HG03520 (cell line): ENCODE data around the gene SIGLEC9.

Source experiments
- ATAC-seq: cut with Tn5 transposase; IDR thresholded peaks from one replicate; pipeline ENCODE4 v1.9.1; 2021; ENCODE audit warnings: mild to moderate bottlenecking, moderate library complexity; ENCODE audit not compliant: unreplicated experiment

The SIGLEC9 gene

DNA sequence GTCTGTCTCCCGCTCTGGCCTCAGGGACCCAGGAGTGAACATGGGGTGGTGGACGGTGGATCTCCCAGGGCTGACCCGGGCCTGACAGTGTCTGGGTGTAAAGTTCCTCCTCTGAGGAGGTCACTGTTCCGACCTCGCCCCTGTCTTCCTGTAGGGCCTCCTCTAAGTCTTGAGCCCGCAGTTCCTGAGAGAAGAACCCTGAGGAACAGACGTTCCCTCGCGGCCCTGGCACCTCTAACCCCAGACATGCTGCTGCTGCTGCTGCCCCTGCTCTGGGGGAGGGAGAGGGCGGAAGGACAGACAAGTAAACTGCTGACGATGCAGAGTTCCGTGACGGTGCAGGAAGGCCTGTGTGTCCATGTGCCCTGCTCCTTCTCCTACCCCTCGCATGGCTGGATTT lies at the start of gene SIGLEC9:
TSS of gene SIGLEC9 (plus strand) at position 178 of the 400 bp plus-strand sequence. CDS start at position 247, 69 bp downstream.
- ATAC-seq: no peak

DNA sequence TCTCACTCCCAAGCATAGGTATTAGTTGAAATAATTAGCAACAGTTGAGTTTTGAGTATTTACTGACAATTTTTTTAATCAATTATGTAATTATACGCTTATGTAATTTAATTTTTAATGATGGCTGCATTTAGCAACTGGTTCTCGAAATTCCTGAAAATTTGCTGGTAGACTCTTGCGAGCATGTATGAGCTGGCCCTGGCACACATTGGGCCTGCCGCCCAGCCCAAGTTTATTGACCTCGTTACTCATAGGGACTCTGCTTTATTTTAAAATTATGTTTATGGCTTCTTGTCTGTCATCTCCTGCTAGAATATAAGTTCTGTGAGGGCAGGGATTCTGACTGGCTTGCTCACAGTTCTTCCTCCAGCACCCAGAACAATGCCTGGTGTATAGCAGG lies 48.7 kb upstream of the SIGLEC9 start:
- ATAC-seq: no peak

DNA sequence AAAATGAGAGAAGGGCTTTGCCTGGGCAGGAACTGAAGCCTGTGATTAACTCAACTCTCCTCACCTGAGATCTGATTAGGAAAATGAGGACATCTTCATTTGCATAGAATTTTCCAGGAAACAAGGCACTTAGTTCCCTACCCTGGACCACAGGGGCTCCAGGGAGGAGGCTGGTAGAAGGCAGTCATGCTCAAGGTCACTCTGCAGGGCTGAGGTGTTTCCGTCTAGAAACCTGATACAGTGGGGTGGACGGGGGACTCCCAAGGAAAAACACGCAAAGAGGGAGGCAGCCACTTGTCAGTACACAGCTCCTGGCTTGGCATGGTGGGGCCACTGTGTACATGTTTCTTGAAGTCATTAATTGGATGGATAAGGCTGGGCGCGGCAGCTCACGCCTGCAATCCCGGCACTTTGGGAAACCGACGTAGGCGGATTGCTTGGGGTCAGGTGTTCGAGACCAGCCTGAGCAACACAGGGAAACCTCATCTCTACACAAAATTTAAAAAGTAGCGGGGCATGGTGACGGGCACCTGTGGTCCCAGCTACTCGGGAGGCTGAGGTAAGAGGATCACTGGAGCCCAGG lies 48.0 kb upstream of the SIGLEC9 start:
- ATAC-seq: no peak

DNA sequence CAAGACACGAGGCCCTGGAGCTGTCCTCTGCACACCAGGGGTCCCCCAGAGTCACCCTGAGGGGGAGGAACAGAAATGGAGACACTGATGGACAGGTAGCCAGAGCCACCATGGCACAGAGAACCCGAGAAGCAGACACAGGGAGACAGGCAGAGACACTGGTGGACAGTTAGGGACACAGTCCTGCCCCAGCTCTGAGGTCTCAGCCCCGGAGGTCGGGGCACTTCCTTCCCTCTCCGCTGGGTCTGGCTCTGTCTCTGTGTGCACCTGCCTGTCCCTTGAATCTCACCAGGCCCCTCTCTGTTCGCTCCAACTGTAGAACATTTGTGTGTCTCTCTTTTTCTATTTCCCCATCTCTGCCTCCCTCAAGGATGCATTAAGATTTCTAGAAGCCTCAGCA lies 46.6 kb upstream of the SIGLEC9 start:
- no peak for ATAC-seq

DNA sequence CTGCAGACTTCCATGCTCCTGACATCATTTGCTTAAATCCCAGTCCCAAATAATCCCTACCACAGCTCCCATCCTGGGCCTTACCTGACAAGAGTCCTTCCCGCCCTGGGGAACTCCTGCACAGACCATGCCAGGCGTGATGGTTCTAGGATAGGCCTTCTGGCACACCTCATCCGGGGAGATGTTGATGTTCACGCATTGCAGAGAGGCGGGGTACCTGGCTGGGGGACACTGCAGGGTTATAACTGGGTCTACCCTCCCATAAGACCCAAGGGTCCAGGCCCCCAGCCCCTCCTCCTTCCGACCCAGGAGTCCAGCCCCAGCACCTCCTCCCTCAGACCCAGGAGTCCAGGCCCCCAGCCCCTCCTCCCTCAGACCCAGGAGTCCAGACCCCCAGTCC lies 46.0 kb upstream of the SIGLEC9 start:
- no peak for ATAC-seq

DNA sequence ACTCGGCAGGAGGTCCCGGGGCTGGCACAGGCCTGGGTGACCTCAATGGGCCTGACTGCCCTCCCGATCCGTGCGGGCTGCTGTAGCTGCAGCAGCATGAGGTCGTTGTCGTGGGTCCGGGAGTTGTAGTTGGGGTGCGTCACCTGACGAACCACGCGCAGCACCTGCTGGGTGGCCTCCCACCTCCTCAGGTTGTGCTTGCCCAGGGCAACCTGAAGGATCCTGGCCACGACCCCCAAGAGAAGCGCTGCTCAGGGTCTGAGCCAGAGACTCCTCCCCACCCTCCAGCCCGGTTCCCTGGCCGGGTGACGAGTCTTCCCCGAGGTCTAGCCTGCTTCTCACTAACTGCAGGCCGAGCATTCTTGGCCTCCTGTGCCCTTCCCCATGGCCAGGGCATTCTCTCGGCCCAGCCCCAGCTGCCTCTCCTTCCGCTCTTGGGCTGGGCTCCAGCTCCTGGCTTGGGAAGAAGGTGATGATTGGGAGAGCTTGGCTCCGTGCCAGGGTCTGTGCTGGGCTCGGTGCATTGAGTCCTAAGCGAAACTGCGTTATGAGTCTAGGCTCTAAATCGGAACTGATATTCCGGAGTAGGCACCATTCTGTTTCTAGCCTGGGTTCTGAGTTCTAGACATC lies 45.1 kb upstream of the SIGLEC9 start:
- ATAC-seq: no peak

DNA sequence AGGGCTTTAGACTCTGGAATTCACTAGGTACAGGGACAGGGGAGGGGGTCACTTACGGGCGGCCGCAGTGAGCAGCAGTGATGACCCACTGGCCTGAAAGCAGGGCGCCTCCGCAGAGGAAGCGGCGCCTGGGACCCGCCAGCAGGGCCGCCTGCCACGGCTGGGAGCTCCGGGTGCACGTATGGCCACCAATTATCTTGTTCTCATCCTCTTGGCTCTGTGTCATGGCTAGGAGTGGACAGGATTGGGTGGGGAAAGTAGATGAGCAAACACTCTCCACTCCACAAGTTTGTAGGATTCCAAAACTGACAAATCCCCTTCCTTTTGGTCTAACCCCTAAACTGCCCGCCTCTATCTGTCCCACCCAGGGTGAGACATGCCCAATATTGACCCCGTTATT lies 43.2 kb upstream of the SIGLEC9 start:
- ATAC-seq: no peak

DNA sequence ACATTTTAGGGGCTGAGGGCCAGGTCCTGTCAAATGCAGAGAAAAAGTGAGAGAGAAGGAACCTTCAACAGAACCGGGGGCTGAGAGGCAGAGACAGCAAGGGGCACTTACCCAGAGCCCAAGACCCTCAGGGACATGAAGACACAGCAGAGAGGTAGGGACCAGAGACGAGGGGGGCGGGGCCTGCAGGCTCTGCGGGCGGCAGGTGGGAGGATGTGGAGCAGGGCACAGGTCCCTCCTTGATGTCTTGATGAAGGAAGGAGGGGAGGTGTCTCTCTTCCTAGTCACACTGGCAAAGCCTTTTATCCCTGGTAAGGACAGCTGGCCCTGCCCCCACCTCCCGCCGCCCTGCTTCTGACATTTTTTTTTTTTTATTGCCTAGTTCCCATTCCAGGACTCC lies 42.1 kb upstream of the SIGLEC9 start, which contains the start of gene KLK14:
TSS of gene KLK14 (minus strand) at position 277 of the 400 bp plus-strand sequence. CDS start at position 4, 273 bp downstream.
- ATAC-seq: no peak

DNA sequence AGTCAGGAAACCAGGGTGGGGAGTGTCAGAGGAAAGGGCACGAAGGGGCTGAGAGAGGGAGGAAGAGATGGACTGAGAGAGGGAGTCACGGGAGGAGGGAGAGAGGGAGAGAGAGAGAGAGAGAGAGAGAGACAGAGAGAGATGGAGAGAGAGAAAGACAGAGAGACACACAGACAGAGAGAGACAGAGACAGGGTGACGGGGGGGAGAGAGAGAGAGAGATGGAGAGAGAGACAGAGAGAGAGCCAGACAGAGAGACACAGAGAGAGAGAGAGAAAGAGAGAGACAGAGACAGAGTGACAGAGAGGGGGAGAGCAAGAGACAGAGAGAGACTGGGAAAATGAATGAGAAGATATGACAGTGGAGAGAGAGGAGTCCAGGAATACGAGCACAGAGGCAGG lies 41.5 kb upstream of the SIGLEC9 start:
- ATAC-seq: no peak

DNA sequence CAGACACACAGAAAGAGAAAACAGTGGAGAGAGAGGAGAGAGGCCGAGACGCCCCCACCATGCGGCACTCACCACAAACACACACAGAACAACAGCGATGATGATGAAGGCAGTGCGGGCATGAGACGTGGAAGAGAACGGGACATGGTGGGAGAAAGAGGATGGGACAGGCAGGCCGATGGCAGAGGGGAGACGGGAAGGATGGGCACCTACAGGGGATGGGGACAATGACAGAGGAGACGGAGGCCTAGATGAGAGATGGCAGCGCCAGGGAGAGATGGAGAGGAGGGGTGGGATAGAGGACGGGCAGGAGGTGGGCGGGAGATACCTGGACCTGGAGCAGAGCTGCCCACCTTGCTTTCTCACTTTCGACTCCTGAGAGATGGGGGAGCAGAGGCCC lies 40.9 kb upstream of the SIGLEC9 start:
- ATAC-seq: no peak

DNA sequence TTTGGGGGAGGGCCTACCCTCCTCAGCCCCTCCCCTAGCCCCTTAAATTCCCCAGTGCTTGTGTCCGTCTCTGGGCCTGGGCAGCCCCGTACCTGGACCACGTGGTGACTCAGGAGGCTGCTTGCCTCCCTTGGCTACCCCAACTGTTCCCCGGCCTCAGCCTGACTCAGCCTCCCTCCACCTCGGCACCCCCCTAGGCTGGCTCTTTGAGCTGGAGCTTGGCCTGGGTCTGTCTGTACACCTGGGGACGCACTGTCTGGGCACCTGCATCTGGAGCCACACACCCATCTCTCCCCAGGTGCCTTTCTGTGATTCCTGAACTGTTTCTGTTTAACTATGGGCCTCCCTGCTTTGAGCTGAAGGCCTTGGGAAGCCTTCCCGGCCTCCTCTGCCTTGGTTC lies 40.2 kb upstream of the SIGLEC9 start:
- no peak for ATAC-seq

DNA sequence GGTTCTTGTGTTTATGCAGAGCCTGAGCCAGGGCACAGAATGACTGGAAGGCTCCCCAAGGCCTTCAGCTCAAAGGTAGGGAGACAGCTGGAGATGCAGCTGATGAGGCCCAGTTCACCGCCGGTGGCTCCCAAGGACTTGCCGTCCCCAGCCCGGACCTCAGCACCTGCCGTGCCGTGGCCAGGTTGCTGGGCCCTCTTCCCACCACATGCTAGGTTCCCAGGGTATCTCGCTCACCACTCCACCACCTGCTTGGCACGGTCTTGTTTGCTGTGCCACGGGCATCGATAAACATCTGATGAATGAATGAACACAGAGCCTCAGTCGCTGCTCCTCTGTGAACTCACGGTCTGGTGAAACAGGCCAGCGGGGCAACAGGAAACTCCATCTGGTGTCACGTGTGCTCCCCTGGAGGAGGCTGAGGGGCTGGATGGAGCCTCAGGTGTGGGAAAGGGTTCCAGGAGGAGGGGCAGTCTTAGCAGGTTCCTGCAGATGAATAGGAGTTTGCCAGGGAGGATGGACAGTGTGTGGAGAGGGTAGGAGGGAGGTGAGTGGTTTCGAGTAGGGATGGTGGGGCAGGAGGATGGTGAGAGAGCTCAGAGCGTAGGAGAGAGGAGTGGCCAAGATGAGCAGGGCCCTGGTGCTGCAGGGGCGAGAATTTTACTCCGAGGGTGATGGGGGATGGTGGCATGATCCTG lies 38.4 kb upstream of the SIGLEC9 start:
- ATAC-seq: no peak

DNA sequence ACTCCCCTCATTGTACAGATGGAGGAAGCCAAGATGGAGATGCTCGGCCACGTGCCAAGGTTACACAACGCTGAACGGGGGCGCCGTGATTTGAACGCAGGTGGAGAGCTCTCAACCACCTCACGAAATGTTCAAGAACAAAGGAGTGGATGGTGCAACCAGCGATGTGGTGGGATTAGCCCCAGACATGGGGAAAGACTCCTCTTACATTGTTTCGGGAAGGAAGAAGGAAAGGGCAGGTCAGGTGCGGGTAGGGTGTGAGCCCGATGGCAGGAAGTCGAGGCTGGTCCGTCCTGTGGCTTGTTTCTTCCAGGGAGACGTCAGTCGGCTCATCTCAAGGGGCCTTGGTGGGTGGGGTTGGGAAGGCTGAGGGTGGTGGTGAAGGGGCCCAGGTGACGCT lies 34.9 kb upstream of the SIGLEC9 start:
- no peak for ATAC-seq

DNA sequence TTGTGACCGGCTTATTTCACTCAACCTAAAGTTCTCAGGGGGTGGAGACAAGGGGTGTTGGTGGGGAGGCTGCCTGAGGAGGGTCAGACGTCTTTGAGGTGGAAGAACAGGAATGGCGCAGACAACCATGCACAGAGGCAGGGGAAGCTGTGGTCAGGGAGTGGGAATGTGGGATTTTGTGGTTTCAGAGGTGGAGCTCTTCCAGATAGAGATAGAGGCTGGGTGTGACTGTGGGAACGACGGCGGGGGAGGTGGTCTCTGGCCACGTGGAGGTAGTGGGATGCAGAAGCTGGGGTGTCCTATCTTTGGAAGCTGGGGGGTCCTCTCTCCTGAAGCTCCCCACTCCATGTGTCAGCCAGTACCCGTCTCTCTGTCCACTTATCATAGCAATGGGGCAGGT lies 34.2 kb upstream of the SIGLEC9 start:
- ATAC-seq: no peak

DNA sequence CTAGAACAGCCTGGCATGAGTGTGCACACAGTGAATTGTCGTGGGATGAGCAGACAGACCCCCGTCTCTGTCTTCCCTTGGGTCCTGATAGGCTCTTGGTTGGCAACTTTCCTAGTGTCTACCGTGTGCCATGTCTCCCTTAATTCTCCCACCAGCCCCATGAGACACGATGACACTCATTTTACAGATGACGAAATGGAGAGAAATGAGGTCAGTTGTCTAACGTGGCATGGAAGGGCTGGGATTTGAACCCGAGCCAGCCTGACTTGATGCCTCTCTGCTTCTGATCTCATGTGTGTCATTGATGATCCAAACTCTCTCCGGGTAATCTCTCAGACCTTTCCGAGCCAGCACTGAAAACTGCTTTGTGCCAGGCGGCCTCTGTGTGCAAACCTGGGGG lies 33.6 kb upstream of the SIGLEC9 start:
- no peak for ATAC-seq

DNA sequence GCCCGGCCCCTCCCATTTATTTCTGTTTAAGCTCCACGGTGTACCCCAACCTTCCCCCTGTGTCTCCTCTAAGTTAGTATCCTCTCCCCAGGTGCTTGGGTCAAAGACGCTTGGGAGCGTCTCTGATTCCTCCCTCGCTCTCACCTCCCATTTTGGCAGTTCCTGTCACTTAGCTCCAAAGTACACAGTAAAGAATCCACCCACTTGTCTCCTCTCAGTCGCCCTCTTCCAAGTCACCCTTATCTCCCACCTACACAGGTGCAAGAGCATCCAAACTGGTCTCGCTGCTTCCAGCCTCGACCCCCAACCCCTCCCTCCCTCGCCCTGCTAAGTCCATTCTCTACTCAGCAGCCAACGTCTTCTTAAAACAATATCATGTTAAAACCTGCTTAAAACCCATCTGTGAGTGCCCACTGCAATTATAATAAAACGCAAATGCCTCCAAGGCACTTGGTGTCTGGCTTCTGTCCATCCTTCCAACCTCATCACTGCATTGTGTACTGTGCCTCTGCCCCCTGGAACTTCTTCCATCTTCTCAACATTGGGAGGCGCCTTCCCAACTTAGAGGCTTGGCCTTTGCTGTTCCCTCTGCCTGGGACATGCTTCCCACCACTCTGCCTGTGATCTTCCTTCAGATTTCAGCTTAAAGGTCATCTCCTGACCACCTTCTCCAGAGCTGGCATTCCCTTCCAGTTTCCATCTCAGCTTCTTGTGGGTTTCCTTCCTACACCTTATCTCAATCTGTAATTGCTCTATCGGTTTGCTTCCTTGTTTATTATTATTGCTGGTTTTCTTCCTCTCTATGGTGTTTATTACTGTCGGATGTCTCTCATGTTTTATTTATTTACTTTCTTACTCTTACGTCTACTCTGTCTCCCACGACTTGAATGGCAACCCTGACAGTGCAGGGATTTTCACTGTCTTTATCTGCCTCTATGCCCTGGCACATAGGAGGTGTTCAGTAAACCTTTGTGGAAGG lies 32.5 kb upstream of the SIGLEC9 start:
- no peak for ATAC-seq

DNA sequence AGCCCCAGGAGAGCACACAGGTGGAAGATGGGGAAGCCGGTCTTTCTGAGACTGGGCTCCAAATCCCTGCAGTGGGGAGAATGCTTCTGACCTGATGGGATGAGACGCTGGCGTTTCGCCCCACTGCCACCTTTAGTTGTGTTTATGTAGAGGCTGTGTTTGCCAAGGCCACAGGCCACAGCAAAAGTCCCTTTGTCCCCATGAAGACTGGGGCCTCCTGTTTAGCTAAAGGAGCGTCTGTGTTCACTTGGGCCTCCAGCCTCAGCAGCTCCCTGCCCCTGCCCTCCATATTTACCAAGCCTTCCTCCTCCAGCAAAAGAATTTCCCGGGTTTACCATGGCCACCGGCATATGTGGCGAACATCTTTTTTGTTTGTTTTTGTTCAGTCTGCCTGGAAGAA lies 31.6 kb upstream of the SIGLEC9 start:
- ATAC-seq: no peak

DNA sequence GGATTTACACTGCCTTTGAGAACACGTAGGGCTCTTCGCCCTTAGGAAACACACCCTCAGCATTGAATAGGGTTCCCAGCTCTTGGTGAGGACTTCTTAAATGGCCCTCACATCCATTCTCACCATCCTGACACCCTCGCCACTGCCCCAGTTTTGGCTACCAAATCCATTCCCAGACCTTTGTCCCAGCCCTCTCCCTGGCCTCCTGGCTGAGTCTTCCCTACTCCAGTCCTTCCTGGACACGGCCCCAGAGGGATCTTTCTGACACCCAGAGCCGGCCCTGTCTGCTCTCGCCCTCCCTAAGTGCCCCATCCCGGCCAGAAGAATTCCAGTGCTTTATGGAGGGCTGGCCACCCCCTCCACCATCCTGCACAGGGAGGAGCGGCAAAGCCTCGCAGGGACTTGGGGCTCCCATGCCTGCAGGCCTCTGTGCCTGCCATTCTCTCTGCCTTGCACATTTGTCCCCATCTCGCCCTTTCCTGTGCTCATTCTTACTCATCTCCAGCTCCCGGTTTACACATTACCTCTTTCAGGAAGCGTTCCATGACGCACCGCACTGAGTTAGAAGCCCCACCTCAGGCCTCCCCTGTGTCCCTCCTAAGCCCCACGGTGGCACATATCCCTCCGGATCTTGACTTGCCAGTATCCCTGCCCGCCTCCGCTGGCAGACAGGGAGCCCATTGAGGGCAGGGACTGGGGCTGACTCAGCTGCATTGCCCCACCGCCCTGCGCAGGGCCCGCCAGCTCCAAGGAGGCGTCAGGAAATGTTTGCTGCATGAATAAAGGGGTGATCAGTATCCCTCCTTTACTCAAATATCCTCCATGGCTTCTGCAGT lies 31.0 kb upstream of the SIGLEC9 start:
- ATAC-seq: no peak

DNA sequence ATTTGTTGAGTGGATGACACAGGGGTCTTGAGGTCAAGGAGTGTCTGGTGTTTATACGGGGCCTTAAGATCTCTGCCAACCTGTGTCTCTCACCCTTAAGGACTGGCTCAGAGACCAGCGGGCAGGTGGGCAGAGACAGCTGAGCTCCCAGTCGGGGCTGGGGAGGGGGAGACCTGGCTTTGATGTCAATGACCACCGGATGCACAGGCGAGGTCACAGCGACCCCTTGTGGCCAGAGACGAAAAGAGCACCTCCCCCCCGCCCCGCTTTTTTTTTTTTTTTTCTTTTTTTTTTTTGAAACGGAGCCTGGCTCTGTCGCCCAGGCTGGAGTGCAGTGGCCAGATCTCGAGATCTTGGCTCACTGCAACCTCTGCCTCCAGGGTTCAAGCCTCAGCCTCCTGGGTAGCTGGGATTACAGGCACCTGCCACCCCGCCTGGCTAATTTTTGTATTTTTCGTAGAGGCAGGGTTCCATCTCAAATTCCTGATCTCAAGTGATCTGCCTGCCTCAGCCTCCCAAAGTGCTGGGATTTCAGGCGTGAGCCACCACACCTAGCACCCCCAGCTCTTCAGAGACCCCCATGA lies 29.9 kb upstream of the SIGLEC9 start:
- no peak for ATAC-seq
